NK-92 treated with Interleukin-12 subunit alpha and Interleukin-12 subunit beta, amount 100 ng/mL, for 24 hours (cell line): ENCODE measurements around the gene KCNK10.

ENCODE experiments used
- DNase-seq: peaks from one replicate; lab custom pipeline; 2025; lab: John Stamatoyannopoulos, UW

Gene KCNK10

GRCh38 chr14:88228522-88229236 is 94.4 kb downstream of the KCNK10 start:
- no peak for DNase-seq

GRCh38 chr14:88227693-88228092 is 95.4 kb downstream of the KCNK10 start:
- DNase-seq = no peak

GRCh38 chr14:88225721-88226120 is 97.3 kb downstream of the KCNK10 start:
- DNase-seq = no peak

- DNase-seq = no peak
Observed at GRCh38 chr14:88218119-88218915, 104.8 kb downstream of the KCNK10 start.

- no peak for DNase-seq
Observed at GRCh38 chr14:88212691-88213090, 110.4 kb downstream of the KCNK10 start.

GRCh38 chr14:88210426-88210825 is 112.6 kb downstream of the KCNK10 start:
- no peak for DNase-seq

- no peak for DNase-seq
Observed at GRCh38 chr14:88209273-88209672, 113.8 kb downstream of the KCNK10 start.

GRCh38 chr14:88208858-88209257 is 114.2 kb downstream of the KCNK10 start:
- DNase-seq = no peak

GRCh38 chr14:88204221-88204620 is 118.8 kb downstream of the KCNK10 start:
- DNase-seq = no peak

GRCh38 chr14:88203291-88203690 is 119.8 kb downstream of the KCNK10 start:
- DNase-seq = no peak

- DNase-seq = no peak
Observed at GRCh38 chr14:88202286-88202685, 120.8 kb downstream of the KCNK10 start.

- DNase-seq = no peak
Observed at GRCh38 chr14:88201851-88202250, 121.2 kb downstream of the KCNK10 start.

- DNase-seq = no peak
Observed at GRCh38 chr14:88199882-88200281, 123.2 kb downstream of the KCNK10 start.

- no peak for DNase-seq
Observed at GRCh38 chr14:88198446-88198845, 124.6 kb downstream of the KCNK10 start.

- DNase-seq = no peak
Observed at GRCh38 chr14:88196925-88197324, 126.1 kb downstream of the KCNK10 start.

- no peak for DNase-seq
Observed at GRCh38 chr14:88196116-88196890, 126.8 kb downstream of the KCNK10 start.

GRCh38 chr14:88195676-88196075 is 127.4 kb downstream of the KCNK10 start:
- no peak for DNase-seq

- no peak for DNase-seq
Observed at GRCh38 chr14:88194531-88194930, 128.5 kb downstream of the KCNK10 start.

- no peak for DNase-seq
Observed at GRCh38 chr14:88191605-88192004, 131.5 kb downstream of the KCNK10 start.

- peak; percentile 24 for DNase-seq
Observed at GRCh38 chr14:88189417-88190191, 133.5 kb downstream of the KCNK10 start.

- DNase-seq = no peak
Observed at GRCh38 chr14:88188745-88189416, 134.2 kb downstream of the KCNK10 start.
